Stomach (tissue), 9 donors: ENCODE results near the gene IRF3. TPM values are rescaled to one million over a fixed set of nuclear protein-coding genes. Genes with fewer than 3 reads are reported as not detected.

Experiments used
- DNase-seq, 2 donors: peaks; one replicate each; pipeline versions ENCODE4 v3.0.0 to v3.0.0-alpha.2; 2013 to 2019
- H3K27ac ChIP-seq, 5 donors: fragments of 200-600 bp in 4 of 5; sonication (generic) in 4 of 5; one replicate each; pipeline ENCODE4 v1.5.1; 2013 to 2019; ENCODE audit warnings: mild to moderate bottlenecking in 1 of 5, moderate library complexity in 1 of 5
- H3K27me3 ChIP-seq, 3 donors: fragments of 200-600 bp; sonication (generic); one replicate each; pipeline ENCODE4 v1.5.1; 2017 to 2019; ENCODE audit warnings: mixed run types in 1 of 3
- H3K36me3 ChIP-seq, 4 donors: fragments of 200-600 bp; sonication (generic); 1 replicate in 3 of 4; 2 replicates in 1 of 4; pipeline ENCODE4 v1.5.1; 2016 to 2019
- H3K4me1 ChIP-seq, 4 donors: fragments of 200-600 bp; sonication (generic); one replicate each; pipeline ENCODE4 v1.5.1; 2016 to 2019
- H3K4me3 ChIP-seq, 4 donors: fragments of 200-600 bp; sonication (generic) in 3 of 4; one replicate each; pipeline ENCODE4 v1.5.1; 2016 to 2019; ENCODE audit warnings: mild to moderate bottlenecking in 1 of 4
- H3K9me3 ChIP-seq, 4 donors: fragments of 200-600 bp; sonication (generic); one replicate each; pipeline ENCODE4 v1.5.1; 2016 to 2019
- CTCF ChIP-seq, 7 experiments: fragments of 450-650 bp in 4 of 7; fragments of 200-600 bp in 3 of 7; sonication (generic) in 3 of 7; IDR thresholded peaks; one replicate each; pipeline ENCODE4 v1.5.1; 2016 to 2019; ENCODE audit warnings: antibody characterized with exemption in 7 of 7, control low read depth in 2 of 7, mild to moderate bottlenecking in 1 of 7
- EP300 ChIP-seq: sonication (generic); formaldehyde crosslinking; IDR thresholded peaks from one replicate; pipeline ENCODE4 v1.6.1; 2017; ENCODE audit warnings: antibody characterized with exemption
- POLR2A ChIP-seq, 4 donors: fragments of 450-650 bp; IDR thresholded peaks; one replicate each; pipeline ENCODE4 v1.6.1; 2016; ENCODE audit warnings: antibody characterized with exemption in 4 of 4, control low read depth in 2 of 4, mild to moderate bottlenecking in 1 of 4, moderate library complexity in 1 of 4
- POLR2AphosphoS5 ChIP-seq, 3 donors: sonication (generic); formaldehyde crosslinking; IDR thresholded peaks; one replicate each; pipeline ENCODE4 v1.6.1; 2016; ENCODE audit warnings: antibody characterized with exemption in 3 of 3
- WGBS, 5 donors: extraction: QIAGEN DNeasy Blood & Tissue Kit in 3 of 5; methylation state at CpG; one replicate each; pipeline versions ENCODE4 v1.1.5 to v1.1.7; 2013 to 2018; 5-methylcytosine and 5-hydroxymethylcytosine counted together
- intact Hi-C: fragments of 100-400 bp; cut with DNase I; formaldehyde crosslinking; loops from one replicate; pipeline ENCODE4 v1.15.1; 2023; ENCODE audit warnings: low total_unique reads
- polyA plus RNA-seq, 3 donors: library from polyadenylated mRNA; stranded (reverse); fragments of 200-250 nt; gene quantifications; one replicate each; pipeline ENCODE4 v1.2.3, GENCODE V29; 2013
- total RNA-seq, 5 donors: library from RNA; depleted of rRNA; stranded (reverse); fragments of >200 nt; gene quantifications; one replicate each; pipeline versions ENCODE4 v1.1.0 to v1.2.3, GENCODE V29; 2014 to 2016
- donor health status: healthy with polysubstance abuse.
- donor health status: Bipolar disorder and iron deficiency.
- donor health status: healthy.

Gene IRF3
- total and polyA plus RNA-seq, 8 donors, result 28.3 to 380 (median 108) TPM

DNA sequence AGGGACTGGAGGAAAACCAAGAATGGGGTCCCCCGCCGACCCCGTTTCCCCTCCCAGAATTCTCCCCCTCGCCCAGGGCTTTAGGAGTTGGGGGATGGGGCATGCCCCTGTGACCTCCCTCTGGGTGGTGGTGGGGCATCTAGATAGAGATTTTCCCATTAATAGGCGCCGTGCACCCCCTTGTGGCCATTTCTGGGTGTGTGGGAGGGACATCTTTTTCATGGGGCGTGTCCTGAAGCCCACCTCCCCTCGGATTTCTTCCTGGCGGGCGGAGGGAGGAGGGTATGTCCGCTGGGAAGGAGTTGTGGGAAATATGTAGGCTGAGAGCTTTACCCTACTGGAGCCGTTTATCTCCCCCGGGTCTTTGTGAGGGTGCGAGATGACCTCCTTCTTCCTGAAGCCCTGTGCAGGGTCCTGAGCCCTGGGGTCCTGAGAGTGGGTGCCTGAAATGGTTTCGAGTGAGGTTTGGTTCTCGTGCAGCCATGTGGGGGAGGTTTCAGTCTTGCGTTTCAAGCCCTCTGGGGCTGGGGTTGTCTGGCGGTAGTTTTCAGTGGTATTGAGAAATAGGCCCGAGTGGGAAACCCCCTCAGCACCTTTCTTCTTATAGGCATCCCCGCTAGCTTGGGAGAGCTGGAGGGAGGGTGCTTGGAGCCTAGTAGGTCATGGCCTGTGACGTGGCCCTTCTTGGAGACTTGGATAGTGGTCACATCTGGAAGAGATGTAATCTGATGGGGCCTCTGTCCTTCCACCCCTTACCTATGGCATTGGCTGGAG is 12.4 kb upstream of the IRF3 start:
- H3K36me3 ChIP-seq, result peaks cover 19 to 33% (median 23%) of the 10 kb centered on the region in 4 donors
- H3K27me3 ChIP-seq, result no peaks in the 10 kb centered on the region
- no peaks in the 10 kb centered on the region for H3K9me3 ChIP-seq
- H3K4me3 ChIP-seq, result peak overlapping the region; percentile 75 to 99 (median 90)
- peaks cover 39 to 57% (median 49%) of the 10 kb centered on the region in 4 donors for H3K4me1 ChIP-seq
- DNase-seq, result peak; percentile 68 to 92
- H3K27ac ChIP-seq, result peak overlapping the region; percentile 84 to 95 (median 93)
- intact Hi-C loops, result no loop called here
- TF ChIP-seq CTCF (IDR thresholded peaks at IDR 0.05) (peak in 5 of 7 experiments; percentile 29 to 65 (median 44)), POLR2A (IDR thresholded peaks at IDR 0.05) (no peak), POLR2AphosphoS5 (IDR thresholded peaks at IDR 0.05) (no peak), EP300 (no peak)
- 2 to 5% (median 3%) methylated on average over 19 to 21 of the region's 21 CpGs for WGBS, 5 donors

DNA sequence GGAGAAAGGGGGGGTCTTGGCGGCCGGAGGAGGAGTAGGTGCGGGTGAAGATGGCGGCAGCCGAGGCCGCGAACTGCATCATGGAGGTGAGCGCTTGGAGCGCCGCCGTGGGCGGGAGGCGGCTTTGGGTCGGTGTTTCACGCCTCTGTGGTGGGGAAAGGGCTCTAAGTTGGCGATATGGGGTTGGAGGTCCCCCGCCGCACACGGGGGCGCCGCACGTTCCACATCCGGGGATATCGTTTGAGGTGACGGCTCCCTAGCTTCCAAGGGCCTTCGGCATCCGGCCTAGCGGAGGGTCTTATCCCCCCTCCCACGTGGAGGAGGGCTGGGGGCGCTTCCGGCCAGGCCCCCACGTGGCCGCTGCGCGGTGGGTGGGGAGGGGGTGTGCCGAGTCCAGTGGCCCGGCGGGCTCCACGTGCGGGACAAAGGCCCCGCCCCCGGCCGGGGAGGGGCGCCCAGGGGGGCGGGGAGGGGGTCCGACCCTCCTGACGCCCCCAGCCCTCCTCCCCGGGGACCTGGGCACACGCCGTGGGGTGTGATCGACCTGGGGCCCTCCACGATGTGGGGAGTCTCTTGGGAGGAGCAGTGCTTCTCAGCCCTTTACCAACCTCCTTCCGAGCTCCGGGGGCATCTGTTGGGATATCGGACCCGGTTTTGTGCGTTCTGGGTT is 11.7 kb upstream of the IRF3 start, which contains the start of gene PRMT1:
TSS of gene PRMT1 (plus strand) at position 41 of the 670 bp plus-strand sequence. CDS start at position 51, 10 bp downstream.
- intact Hi-C loops, result no loop called here
- H3K27me3 ChIP-seq, result no peaks in the 10 kb centered on the region
- H3K4me3 ChIP-seq, result peak within 1 kb of the TSS; percentile 75 to 99 (median 90)
- peak in 1 of 2 donors; percentile 87 for DNase-seq
- TF ChIP-seq POLR2AphosphoS5 (IDR thresholded peaks at IDR 0.05) (peak in 2 of 3 donors; percentile 52 to 77), POLR2A (IDR thresholded peaks at IDR 0.05) (peak in 1 of 4 donors; percentile 73), CTCF (IDR thresholded peaks at IDR 0.05) (no peak)
- no peaks in the 10 kb centered on the region for H3K9me3 ChIP-seq
- peaks cover 13 to 25% (median 15%) of the 10 kb centered on the region in 4 donors for H3K36me3 ChIP-seq
- 0 to 2% (median 1%) methylated on average over 18 to 57 of the region's 57 CpGs for WGBS, 5 donors
- H3K4me1 ChIP-seq, result peaks cover 39 to 61% (median 51%) of the 10 kb centered on the region in 4 donors
- H3K27ac ChIP-seq, result peak within 1 kb of the TSS; percentile 84 to 95 (median 93)

DNA sequence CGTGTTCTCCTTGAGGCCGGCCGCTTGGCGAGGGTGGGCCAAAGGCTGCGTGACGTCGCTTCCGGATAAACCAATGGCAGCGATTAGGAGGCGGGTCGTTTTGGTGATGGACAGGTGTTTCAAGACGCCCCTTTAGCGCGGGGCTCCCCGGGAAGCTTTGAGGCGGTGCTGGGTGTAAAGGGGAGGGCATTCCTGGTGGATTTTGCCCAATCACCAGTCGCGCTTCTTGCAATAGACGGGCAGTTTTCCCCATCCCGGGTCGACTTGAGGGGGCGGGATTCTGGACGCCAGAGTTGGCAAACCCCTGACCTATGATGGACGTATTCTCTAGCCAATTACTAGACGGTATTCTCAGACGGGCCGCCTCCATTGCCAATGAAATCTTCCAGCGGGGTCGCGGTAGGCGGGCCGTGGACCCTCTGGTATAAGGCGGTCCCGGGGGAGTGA is 11.2 kb upstream of the IRF3 start:
- Histone ChIP-seq H3K27me3 (no peaks in the 10 kb centered on the region), H3K9me3 (no peaks in the 10 kb centered on the region), H3K27ac (peak overlapping the region; percentile 84 to 95 (median 93)), H3K36me3 (peaks cover 8 to 20% (median 10%) of the 10 kb centered on the region in 4 donors), H3K4me3 (peak overlapping the region; percentile 75 to 99 (median 90)), H3K4me1 (peaks cover 42 to 65% (median 57%) of the 10 kb centered on the region in 4 donors)
- intact Hi-C loops, result no loop called here
- WGBS, 5 donors, result 0 to 1% (median 1%) methylated on average over 9 to 34 of the region's 34 CpGs
- peak; percentile 100 for DNase-seq
- TF ChIP-seq POLR2AphosphoS5 (IDR thresholded peaks at IDR 0.05) (peak in 1 of 3 donors; percentile 66), CTCF (IDR thresholded peaks at IDR 0.05) (no peak), POLR2A (IDR thresholded peaks at IDR 0.05) (peak in 1 of 4 donors; percentile 6), EP300 (no peak)

DNA sequence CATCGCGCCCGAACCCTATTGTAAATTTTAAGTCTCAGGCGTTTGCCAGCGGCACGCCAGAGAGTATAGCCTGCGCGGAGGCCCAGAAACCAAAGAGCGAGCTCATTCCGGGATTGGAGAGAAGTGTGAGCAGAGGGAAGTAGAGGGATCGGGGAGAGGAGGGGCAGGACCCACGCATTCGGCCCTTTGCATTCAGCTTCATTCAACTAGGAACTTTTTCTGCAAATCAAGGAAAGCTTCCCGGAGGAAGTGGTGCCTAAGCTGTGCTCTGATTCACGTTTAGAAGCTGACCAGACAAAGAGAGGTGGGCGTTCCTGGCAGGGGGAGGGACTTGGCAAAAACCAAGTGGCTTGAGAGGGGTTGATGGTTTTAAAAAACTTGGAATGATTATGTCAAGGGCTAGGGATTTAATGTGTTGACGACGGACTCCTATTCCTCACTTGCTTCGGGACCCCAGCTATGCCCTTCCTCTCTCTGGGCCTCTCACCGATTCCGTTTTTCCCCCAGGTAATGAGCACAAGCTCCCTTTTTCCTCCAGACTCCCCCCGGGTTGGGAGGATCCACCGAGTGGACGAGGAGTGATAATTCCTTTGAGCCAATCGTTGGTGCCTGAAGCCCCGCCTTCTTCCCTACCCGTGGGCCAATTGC is 10.6 kb upstream of the IRF3 start:
- Histone ChIP-seq H3K27ac (peak overlapping the region; percentile 69 to 95 (median 93)), H3K36me3 (peaks cover 4 to 14% (median 5%) of the 10 kb centered on the region in 4 donors), H3K27me3 (no peaks in the 10 kb centered on the region), H3K4me1 (peaks cover 42 to 63% (median 58%) of the 10 kb centered on the region in 4 donors), H3K9me3 (no peaks in the 10 kb centered on the region), H3K4me3 (peak overlapping the region; percentile 35 to 84 (median 59))
- 1 to 4% (median 1%) methylated on average over 26 to 27 of the region's 27 CpGs for WGBS, 5 donors
- TF ChIP-seq EP300, result no peak
- no peak for TF ChIP-seq POLR2A (IDR thresholded peaks at IDR 0.05)
- TF ChIP-seq CTCF (IDR thresholded peaks at IDR 0.05), result no peak
- TF ChIP-seq POLR2AphosphoS5 (IDR thresholded peaks at IDR 0.05), result peak in 2 of 3 donors; percentile 28 to 39
- DNase-seq, result peak; percentile 84 to 96
- intact Hi-C loops, result no loop called here
